SK-N-MC (cell line): ENCODE data around the gene NUTM2E.
"Not testable (repeated sequence)": the region's sequence is repeated elsewhere in the genome, so short reads cannot be mapped to it uniquely, and the experiment has no call there.

Source experiments
- DNase-seq: peaks from one replicate; pipeline ENCODE4 v3.0.0-alpha.2; 2011; ENCODE audit warnings: low read depth, low spot score
- H3K27ac ChIP-seq: fragments of 200-600 bp; sonication (generic); 2 replicates; pipeline ENCODE4 v1.5.1; 2016; ENCODE audit warnings: mixed run types
- H3K36me3 ChIP-seq: fragments of 200-600 bp; sonication (generic); 2 replicates; pipeline ENCODE4 v1.6.1; 2017; ENCODE audit warnings: antibody characterized with exemption, low read length, mixed read lengths; ENCODE audit not compliant: insufficient read depth
- H3K4me3 ChIP-seq: fragments of 200-600 bp; sonication (generic); 2 replicates; pipeline ENCODE4 v1.5.1; 2016
- H3K9ac ChIP-seq: fragments of 200-600 bp; sonication (generic); 2 replicates; pipeline ENCODE4 v1.8.0; 2017; ENCODE audit warnings: mixed run types, mixed read lengths; ENCODE audit not compliant: insufficient read length
- H3K9me3 ChIP-seq: fragments of 200-600 bp; sonication (generic); 2 replicates; pipeline ENCODE4 v1.6.1; 2017; ENCODE audit warnings: low read depth, mild to moderate bottlenecking, antibody characterized with exemption, low read length, moderate library complexity, mixed read lengths

NUTM2E gene

DNA sequence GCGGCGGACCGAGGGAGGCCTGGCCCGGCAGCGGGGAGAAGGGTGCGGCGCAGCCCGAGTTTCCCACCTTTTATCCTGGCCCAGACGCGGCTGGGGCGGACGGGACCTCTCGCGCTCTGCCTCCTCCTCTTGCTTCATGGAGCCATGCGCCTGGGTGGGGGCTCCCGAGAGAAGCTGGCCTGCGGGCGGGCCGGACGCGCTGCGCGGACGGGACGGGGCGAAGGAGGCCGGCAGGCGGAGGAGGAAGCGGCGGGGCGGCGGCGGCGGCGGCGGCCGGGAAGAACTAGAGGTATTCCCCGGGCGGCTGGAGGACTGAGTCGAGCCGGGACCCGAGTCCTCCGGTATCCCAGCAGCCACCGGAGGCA lies 426 bp upstream of the NUTM2E start:
- DNase-seq, H3K9me3 ChIP-seq, H3K9ac ChIP-seq, H3K36me3 ChIP-seq, H3K27ac ChIP-seq: not testable (repeated sequence)
- peak overlapping the region; percentile 42; the same call in 1 of the 2 replicates for H3K4me3 ChIP-seq

DNA sequence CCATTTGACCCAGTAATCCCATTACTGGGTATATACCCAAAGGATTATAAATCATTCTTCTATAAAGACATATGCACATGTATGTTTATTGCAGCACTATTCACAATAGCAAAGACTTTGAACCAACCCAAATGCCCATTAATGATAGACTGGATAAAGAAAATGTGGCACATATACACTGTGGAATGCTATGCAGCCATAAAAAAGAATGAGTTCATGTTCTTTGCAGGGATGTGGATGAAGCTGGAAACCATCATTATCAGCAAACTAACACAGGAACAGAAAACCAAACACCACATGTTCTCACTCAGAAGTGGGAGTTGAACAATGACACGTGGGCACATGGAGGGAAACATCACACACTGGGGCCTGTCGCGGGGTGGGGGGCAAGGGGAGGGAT lies 7.3 kb downstream of the NUTM2E start:
- DNase-seq, H3K27ac ChIP-seq, H3K9me3 ChIP-seq, H3K9ac ChIP-seq, H3K36me3 ChIP-seq, H3K4me3 ChIP-seq: not testable (repeated sequence)

DNA sequence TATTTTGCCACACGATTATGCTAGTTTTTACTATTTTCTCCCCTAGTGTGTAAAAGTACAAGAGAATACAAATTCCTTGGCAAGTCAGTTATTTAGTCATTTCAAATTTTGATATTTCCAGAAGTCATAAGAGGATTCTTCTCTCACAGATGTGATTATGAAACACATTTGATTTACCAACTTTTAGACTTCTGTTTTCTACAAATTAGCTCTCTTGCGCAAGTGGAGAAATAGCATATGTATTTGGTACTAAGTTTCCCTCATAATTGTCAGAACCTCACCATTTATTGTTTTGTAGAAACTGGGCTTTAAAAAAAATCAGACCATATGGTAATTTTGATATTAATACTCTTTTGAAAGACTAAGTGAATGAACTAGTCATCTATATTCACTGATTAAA lies 9.4 kb downstream of the NUTM2E start:
- not testable (repeated sequence) for DNase-seq, H3K36me3 ChIP-seq, H3K27ac ChIP-seq, H3K4me3 ChIP-seq, H3K9ac ChIP-seq, H3K9me3 ChIP-seq

DNA sequence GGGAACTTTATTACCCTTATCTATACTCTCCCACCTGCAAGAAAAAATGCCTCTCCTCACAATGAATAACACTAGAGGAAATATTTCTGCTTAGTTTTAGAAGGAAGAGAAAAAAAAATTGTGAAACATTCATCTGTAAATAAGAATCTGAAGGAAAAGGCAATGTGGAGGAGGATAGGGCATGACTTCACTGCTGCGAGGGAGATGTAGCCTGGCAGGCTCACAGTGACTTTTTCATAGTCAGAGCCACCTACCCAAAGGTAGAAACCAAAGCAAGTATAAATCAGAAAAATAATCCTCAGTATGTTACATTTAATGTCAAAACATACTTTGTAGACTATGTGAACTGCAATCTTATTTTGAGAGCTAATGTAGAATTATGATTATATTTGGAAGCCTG lies 10.4 kb downstream of the NUTM2E start:
- H3K36me3 ChIP-seq, DNase-seq, H3K9ac ChIP-seq, H3K9me3 ChIP-seq, H3K27ac ChIP-seq, H3K4me3 ChIP-seq: not testable (repeated sequence)

DNA sequence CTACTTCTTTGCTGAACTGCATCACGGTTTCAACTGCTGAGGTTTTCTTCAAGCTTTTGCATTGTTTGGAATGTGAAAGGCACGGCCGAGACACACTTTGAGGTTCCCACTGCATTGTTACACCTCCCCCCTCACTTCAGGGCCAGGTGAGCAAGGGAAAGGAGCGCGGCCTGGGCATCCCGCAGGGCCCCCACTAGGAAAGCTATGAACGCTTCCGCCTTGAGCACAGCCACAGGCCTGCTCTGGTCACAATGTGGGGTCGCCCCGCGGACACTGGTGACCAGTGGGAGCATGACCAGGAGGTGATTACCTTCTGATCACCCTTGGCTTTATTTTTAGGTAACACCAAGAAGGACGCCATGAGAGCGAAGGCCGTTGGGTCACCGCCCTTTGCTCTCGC lies 11.9 kb downstream of the NUTM2E start:
- not testable (repeated sequence) for H3K9ac ChIP-seq, H3K36me3 ChIP-seq, H3K27ac ChIP-seq, H3K9me3 ChIP-seq, DNase-seq, H3K4me3 ChIP-seq

DNA sequence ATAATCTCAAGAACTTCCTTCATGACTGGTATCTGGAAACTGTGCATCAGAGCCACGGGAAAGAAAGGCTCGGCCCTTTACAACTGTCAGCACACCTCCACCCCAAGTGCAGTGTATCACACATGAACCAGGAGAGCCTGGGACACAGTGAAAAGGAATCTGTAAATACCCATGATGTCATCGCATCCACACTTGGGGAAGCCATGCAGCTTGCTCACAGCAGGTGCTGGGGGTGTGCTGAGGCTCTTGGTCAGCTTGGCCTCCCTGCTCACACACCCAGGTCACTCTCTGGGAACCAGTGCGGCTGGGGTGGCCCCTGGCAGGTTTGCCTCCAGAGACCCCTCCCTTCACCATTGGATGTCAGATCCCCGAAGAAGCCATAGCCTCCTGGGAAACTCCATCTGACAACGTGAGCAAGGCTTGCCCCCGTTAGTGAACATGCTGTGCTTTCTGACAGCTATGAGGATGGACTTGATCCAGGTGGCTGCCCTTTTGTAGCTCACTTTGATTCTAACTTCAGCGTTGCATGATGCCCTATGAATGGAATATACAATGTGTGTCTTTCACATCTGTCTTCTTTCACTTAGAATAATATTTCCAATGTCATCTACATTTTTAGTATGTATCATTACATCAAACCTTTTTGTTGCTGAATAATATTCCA lies 26.8 kb downstream of the NUTM2E start:
- not testable (repeated sequence) for H3K27ac ChIP-seq, H3K9ac ChIP-seq, H3K9me3 ChIP-seq, H3K36me3 ChIP-seq, DNase-seq, H3K4me3 ChIP-seq

DNA sequence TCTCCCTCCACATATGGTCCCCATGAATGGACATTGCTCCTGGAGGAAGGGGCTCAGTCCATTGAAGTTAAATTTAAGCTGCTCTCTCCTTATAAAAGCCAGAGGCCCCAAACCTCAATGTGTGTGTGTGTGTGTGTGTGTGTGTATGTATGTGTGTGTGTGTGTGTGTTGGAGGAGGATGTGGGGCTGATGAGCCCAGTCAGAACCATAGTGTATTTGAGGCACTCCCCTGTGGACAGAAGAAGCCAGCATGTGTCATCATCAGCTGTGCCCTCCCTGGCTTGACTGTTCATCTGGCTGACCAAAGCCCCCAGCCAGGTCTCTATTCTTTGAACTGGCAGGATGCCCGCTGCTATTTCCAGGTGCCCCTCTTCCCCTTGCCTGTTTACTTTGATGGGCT lies 35.7 kb downstream of the NUTM2E start:
- not testable (repeated sequence) for H3K9me3 ChIP-seq, H3K27ac ChIP-seq, H3K36me3 ChIP-seq, H3K4me3 ChIP-seq, H3K9ac ChIP-seq, DNase-seq

DNA sequence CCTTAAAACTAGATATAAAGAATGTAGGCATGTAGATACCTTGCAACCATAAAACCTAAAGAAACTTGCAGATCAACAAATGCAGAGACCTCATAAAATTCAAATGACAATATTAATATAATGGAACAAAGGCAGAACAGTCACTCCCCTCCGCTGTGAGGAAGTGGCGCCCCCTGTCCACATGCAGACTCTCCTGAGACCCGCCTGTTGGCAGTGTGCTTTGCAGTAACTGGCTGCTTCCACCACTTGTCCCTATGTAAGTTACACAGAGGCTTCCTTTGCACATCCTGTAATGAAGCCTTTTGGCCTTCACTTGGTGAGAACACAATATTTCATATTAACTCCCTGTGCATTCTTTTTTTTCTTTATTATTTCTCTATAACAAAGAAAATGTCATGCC lies 36.3 kb downstream of the NUTM2E start:
- not testable (repeated sequence) for H3K27ac ChIP-seq, H3K9ac ChIP-seq, H3K4me3 ChIP-seq, H3K9me3 ChIP-seq, DNase-seq, H3K36me3 ChIP-seq

DNA sequence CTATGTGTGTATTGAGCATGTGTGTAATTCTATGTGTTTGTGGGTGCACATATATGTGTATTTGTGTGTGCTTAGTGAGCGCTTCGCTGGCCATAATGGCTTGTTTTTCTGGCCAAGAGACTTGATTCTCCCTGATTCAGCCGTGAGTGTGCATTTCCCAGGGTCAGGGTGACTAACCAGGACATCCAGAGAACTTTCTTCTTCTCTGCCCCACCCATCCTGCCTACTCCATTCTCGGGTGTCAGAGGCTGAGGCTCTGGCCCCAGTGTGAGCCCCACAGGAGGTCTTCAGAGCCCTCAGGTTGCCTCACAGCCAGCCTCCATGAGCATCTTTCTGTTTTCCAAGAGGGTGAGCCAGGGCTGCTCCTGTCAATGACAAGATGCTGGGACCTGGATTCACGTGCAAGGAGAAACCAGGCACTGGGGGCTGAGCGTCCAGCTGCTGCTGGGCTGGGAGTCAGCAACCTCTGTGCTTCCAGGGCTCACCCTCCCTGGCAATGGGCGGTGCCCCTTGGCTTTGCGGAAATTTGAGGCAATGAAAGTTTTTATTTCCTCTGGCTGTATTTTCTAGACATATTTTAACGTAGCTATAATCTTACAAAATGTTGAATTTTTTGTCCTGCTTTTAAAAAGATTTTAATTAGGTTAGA lies 40.5 kb downstream of the NUTM2E start:
- not testable (repeated sequence) for H3K27ac ChIP-seq, H3K36me3 ChIP-seq, H3K4me3 ChIP-seq, DNase-seq, H3K9ac ChIP-seq, H3K9me3 ChIP-seq

DNA sequence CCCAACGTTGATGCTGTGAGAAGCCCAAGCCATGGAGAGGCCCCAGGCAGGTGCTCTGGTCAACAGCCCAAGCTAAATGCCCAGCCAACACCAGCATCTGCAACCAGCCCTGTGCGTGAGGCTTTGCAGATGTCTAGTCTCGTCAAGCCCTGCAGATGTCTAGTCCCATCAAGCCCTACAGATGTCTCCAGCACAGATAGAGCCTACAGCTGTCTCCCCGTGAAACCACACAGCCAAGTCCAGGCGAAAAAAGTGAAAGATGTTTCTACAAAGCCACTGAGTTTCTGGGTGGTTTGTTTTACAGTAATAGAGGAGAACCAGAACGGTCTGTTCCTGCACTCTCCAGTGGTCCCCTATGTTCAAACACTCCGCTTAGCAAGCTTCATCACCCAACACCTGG lies 41.5 kb downstream of the NUTM2E start:
- not testable (repeated sequence) for H3K27ac ChIP-seq, H3K9ac ChIP-seq, DNase-seq, H3K9me3 ChIP-seq, H3K4me3 ChIP-seq, H3K36me3 ChIP-seq

DNA sequence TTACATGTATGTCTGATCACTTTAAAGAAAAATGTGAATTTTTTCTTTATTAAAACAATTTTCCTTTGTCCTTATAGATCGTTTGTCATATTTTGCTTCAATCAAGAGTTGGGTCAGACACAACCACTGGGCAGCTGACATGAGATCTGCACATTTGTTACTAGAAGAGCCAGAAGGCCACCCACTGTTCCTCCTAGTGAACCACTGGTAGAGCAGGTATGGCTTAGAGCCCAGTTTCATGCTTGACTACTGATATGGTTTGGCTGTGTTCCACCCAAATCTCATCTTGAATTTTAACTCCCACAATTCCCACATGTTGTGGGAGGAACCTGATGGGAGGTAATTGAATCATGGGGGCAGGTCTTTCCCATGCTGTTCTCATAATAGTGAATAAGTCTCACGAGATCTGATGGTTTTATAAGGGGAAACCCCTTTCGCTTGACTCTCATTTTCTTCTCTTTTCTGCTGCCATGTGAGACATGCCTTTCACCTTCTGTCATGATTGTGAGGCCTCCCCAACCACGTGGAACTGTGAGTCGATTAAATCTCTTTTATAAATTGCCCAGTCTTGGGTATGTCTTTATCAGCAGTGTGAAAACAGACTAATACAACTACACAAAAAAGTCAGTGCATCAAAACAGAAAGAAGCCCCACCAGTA lies 43.0 kb downstream of the NUTM2E start:
- H3K27ac ChIP-seq, DNase-seq, H3K4me3 ChIP-seq, H3K9me3 ChIP-seq, H3K36me3 ChIP-seq, H3K9ac ChIP-seq: not testable (repeated sequence)

DNA sequence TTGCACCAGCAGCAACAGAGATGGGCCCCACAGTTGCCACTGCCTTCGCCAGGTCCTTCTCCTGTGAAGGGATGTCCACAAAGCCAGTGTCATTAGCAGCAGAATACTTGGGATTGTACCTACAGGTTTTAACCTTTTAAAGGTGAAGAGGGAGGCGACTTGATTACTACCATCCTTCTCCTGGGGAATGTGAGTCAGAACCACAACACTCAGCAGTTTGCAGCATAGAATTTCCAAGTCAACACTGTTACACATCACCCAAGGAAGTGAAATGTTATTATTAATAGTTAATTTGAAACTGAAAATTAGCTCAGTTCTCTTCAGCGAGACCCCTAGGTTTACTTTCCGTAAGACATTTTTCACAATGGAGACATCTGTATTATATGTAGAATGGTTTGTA lies 45.2 kb downstream of the NUTM2E start:
- not testable (repeated sequence) for H3K4me3 ChIP-seq, H3K9ac ChIP-seq, H3K27ac ChIP-seq, H3K36me3 ChIP-seq, DNase-seq, H3K9me3 ChIP-seq
